MM.1S (cell line): ENCODE results near the gene PKMYT1.
A peak's percentile ranks its signal among the peaks of the same experiment; 100 is the strongest.

Experiments
- DNase-seq: peaks from one replicate; pipeline ENCODE4 v3.0.0-alpha.2; 2015
- H2AFZ ChIP-seq: fragments of 300-600 bp; sonication (generic); 2 replicates; pipeline ENCODE4 v1.6.0; 2016; ENCODE audit warnings: antibody characterized with exemption, low read length
- H3F3A ChIP-seq: fragments of 300-600 bp; sonication (generic); 2 replicates; pipeline ENCODE4 v1.6.1; 2016; ENCODE audit warnings: mild to moderate bottlenecking, antibody characterized with exemption, low read length, moderate library complexity, mixed read lengths; ENCODE audit not compliant: insufficient read depth
- H3K27ac ChIP-seq: fragments of 300-600 bp; sonication (generic); 2 replicates; pipeline ENCODE4 v1.5.1; 2016; ENCODE audit warnings: mild to moderate bottlenecking, low read length
- H3K27me3 ChIP-seq: fragments of 300-600 bp; sonication (generic); replicated peaks from 2 replicates; pipeline ENCODE4 v1.6.0; 2016; ENCODE audit warnings: low read length; ENCODE audit not compliant: insufficient read depth
- H3K36me3 ChIP-seq: fragments of 300-600 bp; sonication (generic); replicated peaks from 2 replicates; pipeline ENCODE4 v1.6.1; 2016; ENCODE audit warnings: mild to moderate bottlenecking, low read length, mixed read lengths; ENCODE audit not compliant: insufficient read depth
- H3K4me1 ChIP-seq: fragments of 300-600 bp; sonication (generic); 2 replicates; pipeline ENCODE4 v1.6.1; 2016; ENCODE audit warnings: low read length, mixed read lengths
- H3K4me2 ChIP-seq: fragments of 300-600 bp; sonication (generic); 2 replicates; pipeline ENCODE4 v1.6.0; 2016; ENCODE audit warnings: low read depth, low read length
- H3K4me3 ChIP-seq: fragments of 300-600 bp; sonication (generic); 2 replicates; pipeline ENCODE4 v1.5.1; 2016; ENCODE audit warnings: low read length, mixed read lengths
- H3K79me2 ChIP-seq: fragments of 300-600 bp; sonication (generic); 2 replicates; pipeline ENCODE4 v1.6.1; 2016; ENCODE audit warnings: mixed run types, low read length, mixed read lengths
- H3K9ac ChIP-seq: fragments of 300-600 bp; sonication (generic); 2 replicates; pipeline ENCODE4 v1.6.1; 2016; ENCODE audit warnings: low read length, mixed read lengths
- H3K9me2 ChIP-seq: fragments of 300-600 bp; sonication (generic); replicated peaks from 2 replicates; pipeline ENCODE4 v1.6.1; 2016; ENCODE audit warnings: mild to moderate bottlenecking, low read length, mixed read lengths; ENCODE audit not compliant: insufficient read depth
- H3K9me3 ChIP-seq: fragments of 300-600 bp; sonication (generic); replicated peaks from 2 replicates; pipeline ENCODE4 v1.6.1; 2016; ENCODE audit warnings: mild to moderate bottlenecking, low read length, mixed read lengths; ENCODE audit not compliant: insufficient read depth
- H4K20me1 ChIP-seq: fragments of 300-600 bp; sonication (generic); 2 replicates; pipeline ENCODE4 v1.6.1; 2016; ENCODE audit warnings: mild to moderate bottlenecking, low read length, moderate library complexity, mixed read lengths; ENCODE audit not compliant: insufficient read depth
- EZH2 ChIP-seq: fragments of 300-600 bp; sonication (generic); optimal IDR thresholded peaks from 2 replicates; pipeline ENCODE3; 2017; ENCODE audit warnings: low read depth, mild to moderate bottlenecking, antibody characterized with exemption, low read length, mixed read lengths
- EZH2phosphoT487 ChIP-seq: fragments of 300-600 bp; sonication (generic); IDR thresholded peaks from 2 replicates; pipeline ENCODE4 v1.6.1; 2018; ENCODE audit warnings: antibody characterized with exemption, low read length
- TF ChIP-seq, protein P1 (sequence below): fragments of 300-600 bp; sonication (generic); IDR thresholded peaks from 2 replicates; pipeline ENCODE4 v1.5.1; 2016; ENCODE audit warnings: antibody characterized with exemption, low read length, mixed read lengths

Gene PKMYT1

DNA sequence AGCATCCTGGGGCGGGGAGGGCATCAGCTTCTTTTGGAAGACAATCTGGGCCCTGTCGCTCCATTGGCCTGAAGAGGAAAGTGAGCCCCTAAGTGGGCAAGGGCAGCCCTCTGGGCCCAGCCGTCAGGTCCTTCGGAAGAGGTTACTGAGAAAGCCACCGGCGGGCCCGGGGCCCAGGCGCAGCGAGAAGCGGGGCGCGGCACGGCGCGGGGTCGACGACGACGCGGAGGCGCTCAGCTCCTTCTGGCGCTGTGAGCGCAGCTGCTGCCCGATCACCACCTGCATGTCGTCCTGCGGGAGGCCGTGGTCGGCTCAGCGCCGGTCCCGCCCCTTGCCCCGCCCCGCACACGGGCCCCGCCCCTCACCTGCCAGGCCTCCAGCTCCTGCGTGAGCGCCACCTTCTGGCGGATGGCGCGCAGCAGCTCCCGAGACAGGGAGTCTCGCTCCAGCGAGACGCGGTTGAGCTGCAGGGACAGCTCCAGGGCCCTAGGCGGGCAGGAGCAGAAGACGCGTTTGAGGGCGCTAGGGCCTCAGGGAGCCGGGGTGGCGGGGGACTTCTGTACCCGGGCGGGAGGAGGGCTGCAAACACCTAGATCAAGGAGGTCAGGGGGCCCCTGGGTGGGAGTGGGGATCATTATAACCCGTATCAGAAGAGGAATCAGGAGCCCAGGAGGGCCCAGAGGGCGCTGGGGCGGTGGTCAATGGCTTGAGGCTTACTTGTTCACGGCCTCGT is 47.9 kb upstream of the PKMYT1 start:
- Histone ChIP-seq H3K9ac (no peak overlapping the region), H3K4me2 (peak overlapping the region; percentile 50), H3K4me3 (no peak overlapping the region), H2AFZ (no peak overlapping the region), H3K27me3 (peaks cover 52% of the 10 kb centered on the region), H3K9me3 (no peaks in the 10 kb centered on the region), H3F3A (0 out of 2 replicates have a peak, but pooled peaks cover 6% of the 10 kb centered on the region), H3K4me1 (peaks cover 4% of the 10 kb centered on the region), H4K20me1 (no peaks in the 10 kb centered on the region), H3K9me2 (no peaks in the 10 kb centered on the region), H3K27ac (no peak overlapping the region), H3K36me3 (no peaks in the 10 kb centered on the region), H3K79me2 (no peaks in the 10 kb centered on the region)
- TF ChIP-seq, protein P1, sequence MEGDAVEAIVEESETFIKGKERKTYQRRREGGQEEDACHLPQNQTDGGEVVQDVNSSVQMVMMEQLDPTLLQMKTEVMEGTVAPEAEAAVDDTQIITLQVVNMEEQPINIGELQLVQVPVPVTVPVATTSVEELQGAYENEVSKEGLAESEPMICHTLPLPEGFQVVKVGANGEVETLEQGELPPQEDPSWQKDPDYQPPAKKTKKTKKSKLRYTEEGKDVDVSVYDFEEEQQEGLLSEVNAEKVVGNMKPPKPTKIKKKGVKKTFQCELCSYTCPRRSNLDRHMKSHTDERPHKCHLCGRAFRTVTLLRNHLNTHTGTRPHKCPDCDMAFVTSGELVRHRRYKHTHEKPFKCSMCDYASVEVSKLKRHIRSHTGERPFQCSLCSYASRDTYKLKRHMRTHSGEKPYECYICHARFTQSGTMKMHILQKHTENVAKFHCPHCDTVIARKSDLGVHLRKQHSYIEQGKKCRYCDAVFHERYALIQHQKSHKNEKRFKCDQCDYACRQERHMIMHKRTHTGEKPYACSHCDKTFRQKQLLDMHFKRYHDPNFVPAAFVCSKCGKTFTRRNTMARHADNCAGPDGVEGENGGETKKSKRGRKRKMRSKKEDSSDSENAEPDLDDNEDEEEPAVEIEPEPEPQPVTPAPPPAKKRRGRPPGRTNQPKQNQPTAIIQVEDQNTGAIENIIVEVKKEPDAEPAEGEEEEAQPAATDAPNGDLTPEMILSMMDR, result peak; percentile 79
- TF ChIP-seq EZH2phosphoT487 (no peak), EZH2 (no peak)
- DNase-seq, result peak; percentile 90

DNA sequence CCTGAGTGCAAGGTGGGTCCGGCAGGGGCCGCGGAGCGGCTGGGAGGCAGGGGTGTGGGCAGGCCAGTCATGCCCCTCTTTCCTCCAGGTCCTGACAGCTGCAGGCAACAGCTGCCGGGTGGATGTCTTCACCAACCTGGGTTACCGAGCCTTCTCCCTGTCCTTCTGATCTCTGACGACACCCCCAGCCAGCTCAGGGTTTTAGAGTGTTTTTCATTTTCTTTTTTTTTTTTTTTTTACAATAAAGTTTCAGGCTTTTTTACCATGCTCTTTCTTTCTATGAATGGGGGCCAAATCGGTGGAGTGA is 47.2 kb upstream of the PKMYT1 start:
- H3K27me3 ChIP-seq, result peaks cover 45% of the 10 kb centered on the region
- peaks cover 4% of the 10 kb centered on the region for H3K4me1 ChIP-seq
- no peak for DNase-seq
- H2AFZ ChIP-seq, result no peak overlapping the region
- no peaks in the 10 kb centered on the region for H3K9me3 ChIP-seq
- 0 out of 2 replicates have a peak, but pooled peaks cover 13% of the 10 kb centered on the region for H3F3A ChIP-seq
- H3K4me2 ChIP-seq, result no peak overlapping the region
- TF ChIP-seq EZH2 (no peak), EZH2phosphoT487 (no peak)
- TF ChIP-seq, protein P1, result no peak
- no peaks in the 10 kb centered on the region for H4K20me1 ChIP-seq
- no peak overlapping the region for H3K9ac ChIP-seq
- no peaks in the 10 kb centered on the region for H3K9me2 ChIP-seq
- no peak overlapping the region for H3K4me3 ChIP-seq
- H3K27ac ChIP-seq, result no peak overlapping the region
- no peaks in the 10 kb centered on the region for H3K79me2 ChIP-seq
- H3K36me3 ChIP-seq, result no peaks in the 10 kb centered on the region

DNA sequence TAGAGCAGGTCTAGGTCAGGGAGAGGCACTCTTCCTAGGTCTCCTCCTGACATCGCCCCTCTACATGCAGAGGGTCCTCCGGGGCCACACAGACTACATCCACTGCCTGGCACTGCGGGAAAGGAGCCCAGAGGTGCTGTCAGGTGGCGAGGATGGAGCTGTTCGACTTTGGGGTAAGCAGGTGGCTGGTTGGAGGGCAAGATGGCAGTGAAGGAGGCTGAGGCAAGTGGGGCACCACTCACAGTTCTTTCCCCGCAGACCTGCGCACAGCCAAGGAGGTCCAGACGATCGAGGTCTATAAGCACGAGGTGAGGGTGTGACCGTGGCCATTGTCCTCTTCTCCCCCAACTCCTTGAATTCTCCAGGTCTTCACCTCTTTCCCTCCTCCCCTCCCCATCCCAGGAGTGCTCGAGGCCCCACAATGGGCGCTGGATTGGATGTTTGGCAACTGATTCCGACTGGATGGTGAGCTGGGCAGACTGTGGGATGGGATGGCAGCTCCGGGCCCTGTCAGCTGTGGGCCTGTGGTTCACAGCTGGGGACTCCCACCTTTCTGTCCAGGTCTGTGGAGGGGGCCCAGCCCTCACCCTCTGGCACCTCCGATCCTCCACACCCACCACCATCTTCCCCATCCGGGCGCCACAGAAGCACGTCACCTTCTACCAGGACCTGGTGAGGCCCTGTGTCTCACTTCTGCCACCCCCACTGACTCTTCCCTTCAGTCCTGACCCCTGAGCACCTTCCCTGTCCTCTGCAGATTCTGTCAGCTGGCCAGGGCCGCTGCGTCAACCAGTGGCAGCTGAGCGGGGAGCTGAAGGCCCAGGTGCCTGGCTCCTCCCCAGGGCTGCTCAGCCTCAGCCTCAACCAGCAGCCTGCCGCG is 46.6 kb upstream of the PKMYT1 start:
- Histone ChIP-seq H3K79me2 (no peaks in the 10 kb centered on the region), H4K20me1 (no peaks in the 10 kb centered on the region), H3F3A (0 out of 2 replicates have a peak, but pooled peaks cover 14% of the 10 kb centered on the region), H3K9me2 (no peaks in the 10 kb centered on the region), H3K4me3 (no peak overlapping the region), H3K27ac (no peak overlapping the region), H3K9me3 (no peaks in the 10 kb centered on the region), H2AFZ (no peak overlapping the region), H3K36me3 (no peaks in the 10 kb centered on the region), H3K9ac (no peak overlapping the region), H3K27me3 (peaks cover 39% of the 10 kb centered on the region), H3K4me2 (no peak overlapping the region), H3K4me1 (peaks cover 4% of the 10 kb centered on the region)
- TF ChIP-seq, protein P1, result no peak
- no peak for TF ChIP-seq EZH2phosphoT487
- TF ChIP-seq EZH2, result no peak
- no peak for DNase-seq
